ENCODE data around the gene H2BK1. TPM values are rescaled to one million over a fixed set of nuclear protein-coding genes. Genes with fewer than 3 reads are reported as not detected.

Gene H2BK1
- total and polyA plus RNA-seq, 2 donors (not counting 1 experiment from before 2014, with no cell fraction given) = not detected

DNA sequence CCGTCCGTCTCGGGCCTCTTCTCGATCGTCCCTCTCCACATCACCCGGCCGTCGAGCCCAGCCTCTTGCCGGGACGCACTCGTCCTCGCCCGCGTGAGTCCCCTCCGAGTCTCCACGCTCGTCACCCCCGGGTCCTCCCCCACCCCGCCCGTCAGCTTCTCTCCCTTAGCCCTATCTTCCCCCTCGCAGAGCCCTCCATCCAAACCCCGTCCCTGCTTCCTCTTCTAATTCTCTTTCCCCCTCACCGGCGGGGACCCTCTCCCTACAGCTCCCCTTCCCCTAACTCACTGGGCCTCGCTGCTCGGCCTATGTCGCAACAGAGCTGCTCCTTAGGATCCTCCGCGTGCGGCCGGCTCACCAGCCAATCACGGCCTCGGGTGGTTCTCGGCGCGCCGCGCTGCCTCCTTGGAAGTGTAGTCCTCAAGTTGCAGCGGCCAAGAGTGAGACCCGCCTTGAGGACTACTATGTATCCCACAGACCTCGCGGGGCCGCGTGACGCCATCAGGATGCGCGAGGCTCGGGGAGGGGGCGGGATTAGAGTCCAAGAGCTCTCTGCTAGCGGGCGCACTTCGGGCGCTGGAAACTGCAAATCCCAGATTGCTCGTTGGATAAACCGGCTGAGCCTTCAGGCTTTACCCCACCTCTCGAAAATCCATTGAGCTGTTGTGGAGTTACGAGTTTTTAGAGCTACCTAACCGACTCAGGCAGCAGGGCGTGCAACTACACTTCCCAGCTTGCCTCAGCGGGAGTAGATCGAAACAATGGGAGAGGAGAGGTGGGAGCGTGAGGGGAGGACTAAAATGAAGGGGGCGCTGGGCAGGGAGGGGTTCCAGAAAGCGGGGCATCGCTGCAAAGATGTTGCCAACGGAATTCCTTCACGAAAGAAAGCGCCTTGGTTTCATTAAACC lies 16.8 kb upstream of the H2BK1 start, which contains the start of gene ABCF2:
Gene ABCF2 (minus strand): TSS at position 331 of the 908 bp plus-strand sequence. CDS start 747 bp downstream, outside the sequence.
- H3K27me3 ChIP-seq (ENCODE audit: control insufficient read depth, insufficient read depth, low read length) = no peaks in the 10 kb centered on the region
- H3K4me2 ChIP-seq (ENCODE audit: extremely low read depth, insufficient read depth, low read length) = peak within 1 kb of the TSS; percentile 95
- peaks cover 18% of the 10 kb centered on the region for H3K79me2 ChIP-seq (ENCODE audit: control insufficient read depth, insufficient read depth, low read length)
- H3K27ac ChIP-seq (ENCODE audit: insufficient read depth, low read length) = peak within 1 kb of the TSS; percentile 89
- DNase-seq (ENCODE audit: low read depth in 2 of 2) = peak; percentile 99
- TF ChIP-seq, protein P1, sequence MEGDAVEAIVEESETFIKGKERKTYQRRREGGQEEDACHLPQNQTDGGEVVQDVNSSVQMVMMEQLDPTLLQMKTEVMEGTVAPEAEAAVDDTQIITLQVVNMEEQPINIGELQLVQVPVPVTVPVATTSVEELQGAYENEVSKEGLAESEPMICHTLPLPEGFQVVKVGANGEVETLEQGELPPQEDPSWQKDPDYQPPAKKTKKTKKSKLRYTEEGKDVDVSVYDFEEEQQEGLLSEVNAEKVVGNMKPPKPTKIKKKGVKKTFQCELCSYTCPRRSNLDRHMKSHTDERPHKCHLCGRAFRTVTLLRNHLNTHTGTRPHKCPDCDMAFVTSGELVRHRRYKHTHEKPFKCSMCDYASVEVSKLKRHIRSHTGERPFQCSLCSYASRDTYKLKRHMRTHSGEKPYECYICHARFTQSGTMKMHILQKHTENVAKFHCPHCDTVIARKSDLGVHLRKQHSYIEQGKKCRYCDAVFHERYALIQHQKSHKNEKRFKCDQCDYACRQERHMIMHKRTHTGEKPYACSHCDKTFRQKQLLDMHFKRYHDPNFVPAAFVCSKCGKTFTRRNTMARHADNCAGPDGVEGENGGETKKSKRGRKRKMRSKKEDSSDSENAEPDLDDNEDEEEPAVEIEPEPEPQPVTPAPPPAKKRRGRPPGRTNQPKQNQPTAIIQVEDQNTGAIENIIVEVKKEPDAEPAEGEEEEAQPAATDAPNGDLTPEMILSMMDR (conservative IDR thresholded peaks at IDR 0.05 in 1 of 2, IDR thresholded peaks at IDR 0.05 in 1 of 2; ENCODE audit: low read depth in 1 of 2, low read length in 2 of 2) = peak in 1 of 2 donors; percentile 3
- no peak for TF ChIP-seq EZH2 (IDR thresholded peaks at IDR 0.05; ENCODE audit: low read length, missing control alignments)
- no peaks in the 10 kb centered on the region for H3K9me3 ChIP-seq (ENCODE audit: control insufficient read depth, insufficient read depth, low read depth, low read length)
- peaks cover 9% of the 10 kb centered on the region for H3K36me3 ChIP-seq (ENCODE audit: control insufficient read depth, insufficient read depth, low read length)
- peaks cover 7% of the 10 kb centered on the region for H3K4me1 ChIP-seq (ENCODE audit: control insufficient read depth, extremely low read depth, insufficient read depth, low read length)
- peak within 1 kb of the TSS; percentile 98 for H2AFZ ChIP-seq (ENCODE audit: low read length)
- peak within 1 kb of the TSS; percentile 81 for H3K9ac ChIP-seq (ENCODE audit: insufficient read depth, low read length)
- H3K4me3 ChIP-seq (replicated peaks in 1 of 4; ENCODE audit: control extremely low read depth in 1 of 4, insufficient read depth in 1 of 4, low read depth in 3 of 4, low read length in 4 of 4) = peak within 1 kb of the TSS; percentile 83 to 88 (median 86)
- H4K20me1 ChIP-seq (ENCODE audit: control insufficient read depth, extremely low read depth, insufficient read depth, low read length) = no peaks in the 10 kb centered on the region

GRCh38 chr7:151226560-151226874 lies 16.2 kb upstream of the H2BK1 start:
- Histone ChIP-seq H3K9me3 (ENCODE audit: control insufficient read depth, insufficient read depth, low read depth, low read length) (no peaks in the 10 kb centered on the region), H3K4me2 (ENCODE audit: extremely low read depth, insufficient read depth, low read length) (peak overlapping the region; percentile 95), H3K27ac (ENCODE audit: insufficient read depth, low read length) (peak overlapping the region; percentile 89), H4K20me1 (ENCODE audit: control insufficient read depth, extremely low read depth, insufficient read depth, low read length) (no peaks in the 10 kb centered on the region), H3K79me2 (ENCODE audit: control insufficient read depth, insufficient read depth, low read length) (peaks cover 18% of the 10 kb centered on the region), H3K27me3 (ENCODE audit: control insufficient read depth, insufficient read depth, low read length) (no peaks in the 10 kb centered on the region), H3K4me1 (ENCODE audit: control insufficient read depth, extremely low read depth, insufficient read depth, low read length) (peaks cover 5% of the 10 kb centered on the region), H3K36me3 (ENCODE audit: control insufficient read depth, insufficient read depth, low read length) (peaks cover 9% of the 10 kb centered on the region), H3K4me3 (replicated peaks in 1 of 4; ENCODE audit: control extremely low read depth in 1 of 4, insufficient read depth in 1 of 4, low read depth in 3 of 4, low read length in 4 of 4) (peak overlapping the region; percentile 80 to 88 (median 85)), H3K9ac (ENCODE audit: insufficient read depth, low read length) (peak overlapping the region; percentile 81), H2AFZ (ENCODE audit: low read length) (peak overlapping the region; percentile 80)
- no peak for DNase-seq (ENCODE audit: low read depth in 2 of 2)
- TF ChIP-seq, protein P1 (conservative IDR thresholded peaks at IDR 0.05 in 1 of 2, IDR thresholded peaks at IDR 0.05 in 1 of 2; ENCODE audit: low read depth in 1 of 2, low read length in 2 of 2) = no peak
- no peak for TF ChIP-seq EZH2 (IDR thresholded peaks at IDR 0.05; ENCODE audit: low read length, missing control alignments)

DNA sequence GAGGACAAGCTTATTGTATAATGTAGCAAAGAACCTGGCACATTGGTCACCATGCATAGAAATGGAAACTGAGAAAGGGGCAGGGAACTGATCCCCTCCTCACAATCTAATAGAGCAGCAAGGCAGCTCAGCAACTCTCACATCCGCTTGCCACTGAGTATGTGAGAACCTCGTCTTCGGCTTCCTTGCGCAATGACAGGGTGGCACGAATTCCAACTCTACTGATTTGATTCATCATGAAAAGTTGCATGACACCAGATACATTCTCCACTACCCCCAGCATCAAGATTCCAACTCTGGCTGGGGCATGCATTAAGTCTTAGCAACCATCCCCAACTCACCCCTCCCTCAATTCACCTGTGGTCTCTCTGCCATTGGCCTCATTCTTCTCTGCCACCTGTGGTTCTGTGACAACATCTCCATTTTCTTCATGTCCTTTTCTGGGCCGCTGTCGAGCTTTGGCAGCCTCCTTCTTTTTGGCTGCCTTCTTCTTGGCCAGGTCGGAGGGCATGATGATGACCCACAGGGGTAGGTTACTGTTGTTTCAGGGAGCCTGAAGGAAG lies 15.7 kb upstream of the H2BK1 start:
- Histone ChIP-seq H3K36me3 (ENCODE audit: control insufficient read depth, insufficient read depth, low read length) (peaks cover 9% of the 10 kb centered on the region), H3K27me3 (ENCODE audit: control insufficient read depth, insufficient read depth, low read length) (no peaks in the 10 kb centered on the region), H3K4me3 (replicated peaks in 1 of 4; ENCODE audit: control extremely low read depth in 1 of 4, insufficient read depth in 1 of 4, low read depth in 3 of 4, low read length in 4 of 4) (peak overlapping the region; percentile 80 to 88 (median 85)), H3K9ac (ENCODE audit: insufficient read depth, low read length) (peak overlapping the region; percentile 81), H2AFZ (ENCODE audit: low read length) (no peak overlapping the region), H3K4me1 (ENCODE audit: control insufficient read depth, extremely low read depth, insufficient read depth, low read length) (peaks cover 5% of the 10 kb centered on the region), H3K4me2 (ENCODE audit: extremely low read depth, insufficient read depth, low read length) (peak overlapping the region; percentile 95), H3K27ac (ENCODE audit: insufficient read depth, low read length) (peak overlapping the region; percentile 89), H3K79me2 (ENCODE audit: control insufficient read depth, insufficient read depth, low read length) (peaks cover 18% of the 10 kb centered on the region), H3K9me3 (ENCODE audit: control insufficient read depth, insufficient read depth, low read depth, low read length) (no peaks in the 10 kb centered on the region), H4K20me1 (ENCODE audit: control insufficient read depth, extremely low read depth, insufficient read depth, low read length) (no peaks in the 10 kb centered on the region)
- TF ChIP-seq, protein P1 (conservative IDR thresholded peaks at IDR 0.05 in 1 of 2, IDR thresholded peaks at IDR 0.05 in 1 of 2; ENCODE audit: low read depth in 1 of 2, low read length in 2 of 2) = no peak
- TF ChIP-seq EZH2 (IDR thresholded peaks at IDR 0.05; ENCODE audit: low read length, missing control alignments) = no peak
- DNase-seq (ENCODE audit: low read depth in 2 of 2) = peak in 1 of 2 donors; percentile 9

Measured in fibroblast of lung (primary cell).